Stimulated activated CD4-positive, alpha-beta T cell treated with anti-CD3 and anti-CD28 coated beads, Interleukin-2, amount 100 ng/mL, for 48 hours (primary cell): ENCODE results near the gene C2orf76.
"Not testable (repeated sequence)": the region's sequence is repeated elsewhere in the genome, so short reads cannot be mapped to it uniquely, and the experiment has no call there.

Source experiments
- DNase-seq, 2 donors: peaks; one replicate each; pipeline ENCODE4 v3.0.0-alpha.2; 2020

Gene C2orf76

DNA sequence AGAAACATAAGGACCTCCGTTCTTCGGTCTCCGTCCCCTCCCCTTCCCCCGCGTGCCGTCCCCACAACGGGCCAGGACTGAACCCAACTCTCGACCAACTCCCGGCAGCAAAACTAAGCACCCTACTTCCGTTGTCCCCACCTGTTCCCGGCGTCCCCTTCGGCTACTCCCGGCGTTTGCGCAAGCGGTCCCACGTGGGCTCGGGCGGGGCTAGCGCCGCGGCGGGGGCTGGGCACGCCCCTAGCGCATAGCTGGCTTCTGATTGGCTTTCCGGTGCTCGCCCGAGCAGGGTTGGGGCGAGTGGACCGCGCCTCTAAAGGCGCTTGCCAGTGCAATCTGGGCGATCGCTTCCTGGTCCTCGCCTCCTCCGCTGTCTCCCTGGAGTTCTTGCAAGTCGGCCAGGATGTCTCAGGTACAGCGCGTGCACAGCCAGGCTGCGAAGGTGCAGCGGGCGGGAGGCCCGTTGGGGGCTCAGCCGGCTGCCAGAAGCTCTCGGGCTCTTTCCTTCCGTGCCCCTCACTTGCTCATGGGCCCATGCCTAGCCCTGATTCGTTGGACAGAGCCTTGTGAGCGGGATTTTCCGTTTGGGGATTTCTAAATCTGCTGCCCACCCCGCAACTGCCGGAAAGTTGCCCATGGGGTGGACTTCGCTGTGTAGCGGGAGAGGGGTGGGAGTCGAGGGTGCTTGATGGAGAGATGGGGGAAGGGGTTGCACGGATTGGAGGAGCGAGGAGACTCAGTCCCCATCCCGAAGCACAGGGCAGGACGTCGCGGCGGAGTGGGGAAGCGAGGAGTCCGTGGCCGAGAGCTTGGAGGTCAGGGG, at the start of gene C2orf76, which contains the start of gene DBI:
Gene C2orf76 (minus strand): TSS at position 186 of the 823 bp plus-strand sequence. CDS start 26,875 bp downstream, outside the sequence.
Gene DBI (plus strand): TSS at position 329 of the 823 bp plus-strand sequence. CDS start 75 bp downstream, at position 404.
- DNase-seq: peak; percentile 85 to 92

GRCh38 chr2:119415630-119416029, 49.0 kb upstream of the C2orf76 start:
- DNase-seq: no peak

DNA sequence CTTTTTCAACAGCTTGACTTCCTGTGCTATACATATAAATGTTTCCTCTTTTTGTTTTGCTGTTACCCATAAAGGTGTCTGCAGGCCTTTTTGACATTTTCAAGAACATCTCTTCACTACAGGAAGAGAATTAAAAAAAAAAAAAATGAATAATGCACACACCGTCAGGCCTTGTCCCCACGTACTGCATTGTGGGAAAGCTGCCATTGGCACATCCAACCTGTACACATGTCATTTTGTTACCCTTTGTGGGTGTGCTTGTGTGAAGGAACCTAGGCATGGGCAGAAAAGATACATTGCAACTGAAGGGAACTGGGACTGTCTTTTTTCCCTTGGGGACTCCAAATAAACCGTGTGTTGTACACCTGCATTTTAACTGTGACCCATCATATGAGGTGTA, 48.3 kb upstream of the C2orf76 start:
- DNase-seq: no peak

DNA sequence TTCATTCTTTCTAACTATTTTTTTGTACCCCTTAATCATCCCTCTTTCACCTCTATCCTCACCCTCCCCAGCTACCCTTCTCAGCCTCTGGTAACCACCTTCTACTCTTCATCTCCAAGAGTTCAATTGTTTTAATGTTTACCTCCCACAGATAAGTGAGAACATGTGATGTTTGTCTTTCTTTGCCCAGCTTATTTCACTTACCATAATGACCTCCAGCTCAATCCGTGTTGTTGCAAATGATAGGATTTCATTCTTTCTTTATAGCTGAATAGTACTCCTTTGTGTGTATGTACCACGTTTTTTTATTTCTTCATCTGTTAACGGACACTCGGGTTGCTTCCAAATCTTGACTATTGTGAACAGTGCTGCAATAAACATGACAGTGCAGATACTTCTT, 42.9 kb upstream of the C2orf76 start:
- no peak for DNase-seq

GRCh38 chr2:119408221-119408619, 41.6 kb upstream of the C2orf76 start:
- no peak for DNase-seq

- DNase-seq: peak; percentile 25 to 37
Measured at GRCh38 chr2:119407430-119408220, 41.0 kb upstream of the C2orf76 start.

GRCh38 chr2:119405151-119405550, 38.5 kb upstream of the C2orf76 start:
- no peak for DNase-seq

- DNase-seq: not testable (repeated sequence)
Measured at GRCh38 chr2:119403618-119404017, 37.0 kb upstream of the C2orf76 start.

DNA sequence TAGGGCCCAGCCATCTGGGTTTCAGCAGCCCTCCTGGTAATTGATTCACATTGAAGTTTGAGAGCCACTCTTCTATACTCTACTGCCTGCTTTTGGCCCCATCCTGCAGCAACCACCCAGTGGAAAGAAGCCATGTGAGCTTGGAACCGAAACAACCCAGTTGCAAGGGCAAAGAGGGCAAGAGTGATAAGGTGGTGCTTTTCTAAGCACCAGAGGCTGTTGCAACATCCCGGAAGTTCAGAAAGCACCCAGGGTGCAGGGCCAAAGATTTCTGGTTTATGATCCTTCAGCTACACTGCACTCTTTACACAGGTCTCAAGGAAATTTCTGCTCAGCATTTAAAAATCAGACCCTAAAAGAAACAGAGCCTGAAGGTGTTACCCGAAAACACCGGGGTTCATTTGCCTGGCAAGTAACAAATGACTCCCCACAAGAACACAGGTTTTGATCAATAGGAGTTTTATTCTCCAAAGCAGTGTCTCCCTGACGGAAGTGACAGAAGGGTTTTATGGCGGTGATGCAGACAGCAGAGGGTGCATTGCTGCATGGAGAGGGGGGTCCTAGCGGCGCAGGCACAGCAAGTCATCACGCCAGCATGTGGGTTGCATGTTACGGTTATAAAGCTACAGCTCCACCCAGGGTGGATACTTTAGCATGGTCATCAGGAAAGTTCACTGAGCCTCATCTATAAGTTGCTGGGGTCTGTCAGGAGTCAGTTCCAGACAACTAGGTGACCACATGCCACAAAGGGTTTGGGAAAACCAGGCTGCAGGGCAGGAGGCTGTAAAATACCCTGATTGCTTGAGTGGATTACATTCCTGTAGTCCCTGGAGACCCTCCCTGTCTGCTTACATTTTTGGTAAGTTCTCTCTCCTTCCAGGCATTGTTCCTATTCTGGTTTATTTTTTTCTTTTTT, 36.3 kb upstream of the C2orf76 start:
- no peak for DNase-seq

- no peak for DNase-seq
Measured at GRCh38 chr2:119402106-119402505, 35.5 kb upstream of the C2orf76 start.

DNA sequence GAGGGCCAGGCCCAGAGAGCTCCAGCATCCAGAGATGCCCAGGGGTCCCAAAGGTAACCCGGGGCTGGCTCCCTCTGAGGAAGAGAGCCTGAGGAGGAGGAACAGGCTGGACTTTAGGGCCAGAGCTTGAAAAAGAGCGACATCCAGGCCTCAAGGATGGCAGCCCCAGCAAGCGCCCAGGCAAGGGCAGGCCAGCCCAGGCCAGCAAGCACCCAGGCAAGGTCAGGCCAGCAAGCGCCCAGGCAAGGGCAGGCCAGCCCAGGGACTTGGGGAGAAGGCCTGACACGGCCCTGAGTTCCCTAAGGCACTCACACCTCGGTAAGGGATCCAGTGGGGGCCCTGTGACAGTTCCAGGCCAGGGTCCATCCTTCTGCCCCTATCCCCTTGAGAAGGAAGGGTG, 30.6 kb upstream of the C2orf76 start:
- DNase-seq: no peak

DNA sequence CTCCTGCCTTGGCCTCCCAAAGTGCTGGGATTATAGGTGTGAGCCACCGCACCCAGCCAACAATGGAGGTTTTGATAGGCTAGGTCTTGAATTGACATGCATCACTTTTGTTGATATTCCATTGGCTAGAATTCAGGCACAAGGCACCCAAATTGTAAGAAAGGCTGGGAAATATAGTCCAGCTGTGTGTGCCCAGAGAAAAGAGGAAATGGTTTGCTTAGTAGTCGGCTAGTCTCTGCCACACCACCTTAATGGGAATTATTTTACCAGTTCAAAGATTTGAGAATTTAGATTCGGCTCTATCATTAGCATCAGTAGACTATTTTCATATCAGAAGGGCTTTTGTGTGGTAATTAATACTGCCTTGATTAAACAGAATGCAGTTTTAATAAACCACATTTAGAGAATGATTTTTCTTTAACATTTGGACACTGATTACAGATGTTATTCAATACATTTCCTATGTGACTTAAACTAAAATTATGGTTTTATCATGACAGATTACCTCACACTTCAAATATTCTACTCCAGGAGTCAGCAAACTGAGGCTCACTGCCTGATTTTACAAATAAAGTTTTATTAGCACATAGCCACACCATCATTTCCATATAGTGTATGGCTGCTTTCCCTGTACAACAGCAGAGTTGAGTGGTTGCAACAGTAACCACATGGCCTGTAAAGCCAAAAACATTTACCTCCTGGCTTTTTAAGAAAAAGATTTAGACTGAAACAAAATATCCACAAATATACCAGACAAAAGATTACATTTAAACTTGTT, 27.5 kb upstream of the C2orf76 start:
- DNase-seq: no peak

DNA sequence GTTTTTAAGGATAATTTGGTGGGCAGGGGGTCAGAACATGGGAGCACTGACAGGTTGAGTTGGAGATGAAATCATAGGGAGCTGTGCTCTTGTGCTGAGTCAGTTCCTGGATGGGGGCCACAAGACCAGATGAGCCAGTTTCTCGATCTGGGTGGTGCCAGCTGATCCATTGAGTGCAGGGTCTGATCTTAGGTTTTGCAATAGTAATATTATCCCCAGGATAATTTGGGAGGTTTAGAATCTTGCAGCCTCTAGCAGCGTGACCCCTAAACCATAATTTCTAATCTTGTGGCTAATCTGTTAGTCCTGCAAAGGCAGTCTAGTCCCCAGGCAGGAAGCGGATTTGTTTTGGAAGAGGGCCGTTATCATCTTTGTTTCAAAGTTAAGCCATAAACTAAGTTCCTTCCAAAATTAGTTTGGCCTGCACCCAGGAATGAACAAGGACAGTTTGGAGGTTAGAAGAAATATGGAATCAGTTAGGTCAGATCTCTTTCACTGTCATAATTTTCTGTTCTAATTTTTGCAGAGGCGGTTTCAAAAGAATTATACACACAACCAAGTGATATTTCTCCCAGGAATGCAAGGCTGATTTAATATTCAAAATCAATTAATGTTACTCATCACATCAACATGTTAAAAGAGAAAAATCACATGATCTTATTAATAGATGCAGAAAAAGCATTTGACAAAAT, 23.1 kb upstream of the C2orf76 start:
- DNase-seq: no peak

- DNase-seq: peak in 1 of 2 donors; percentile 29
Measured at GRCh38 chr2:119387381-119388129, 20.9 kb upstream of the C2orf76 start.

- DNase-seq: no peak
Measured at GRCh38 chr2:119385466-119385865, 18.8 kb upstream of the C2orf76 start.

- DNase-seq: no peak
Measured at GRCh38 chr2:119384971-119385370, 18.3 kb upstream of the C2orf76 start.

DNA sequence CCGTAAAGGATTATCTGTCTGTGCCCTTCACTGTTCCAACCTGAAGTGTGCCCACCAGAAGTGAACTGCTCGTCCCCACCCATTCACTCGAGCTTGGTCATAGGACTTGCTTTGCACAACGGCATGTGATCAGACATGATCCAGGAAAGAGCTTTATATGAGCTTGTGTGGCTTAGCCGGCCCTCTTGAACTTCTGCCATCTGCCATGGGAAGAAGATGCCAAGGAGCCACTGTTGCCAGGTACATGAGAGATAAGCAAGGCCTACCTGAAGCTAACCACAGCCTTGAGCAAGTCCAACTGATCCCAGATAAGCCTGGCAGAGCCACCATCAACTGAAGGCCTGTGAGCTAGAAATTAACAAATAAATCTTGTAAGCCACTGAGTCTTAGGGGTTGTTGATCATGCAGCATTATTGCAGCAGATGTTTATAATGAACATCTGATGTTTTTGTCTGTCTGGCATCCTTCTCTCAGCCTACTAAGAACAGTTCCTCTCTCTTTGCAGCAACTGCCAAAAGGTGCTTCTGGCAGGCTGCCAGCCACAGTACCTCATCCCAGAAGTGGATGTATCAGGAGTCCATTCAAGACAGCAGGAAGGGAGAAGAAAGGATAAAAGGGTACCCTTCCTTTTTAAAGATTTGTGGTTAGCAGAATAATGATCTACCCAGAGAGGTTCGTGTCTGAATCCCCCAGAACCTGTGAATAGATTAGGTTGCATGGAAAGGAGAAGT, 16.9 kb upstream of the C2orf76 start:
- no peak for DNase-seq

- no peak for DNase-seq
Measured at GRCh38 chr2:119378566-119378965, 11.9 kb upstream of the C2orf76 start.

DNA sequence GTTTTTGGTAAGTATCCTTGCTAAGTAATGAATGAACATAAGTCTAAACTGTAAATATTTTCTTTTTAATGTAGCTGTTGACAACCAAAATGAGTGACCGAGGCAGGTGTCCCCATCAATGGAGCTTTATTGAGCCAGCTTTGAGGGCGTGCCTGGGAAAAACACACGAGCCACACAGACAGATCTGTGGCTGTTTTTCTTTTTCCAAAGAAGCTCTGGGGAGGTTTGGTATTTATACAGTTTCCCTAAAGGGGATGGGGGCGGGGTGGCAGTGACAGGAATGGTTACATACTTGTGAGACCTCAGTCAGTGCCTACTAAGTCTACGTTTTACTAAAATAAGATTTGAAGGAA, 11.3 kb upstream of the C2orf76 start:
- no peak for DNase-seq
